22Rv1 (cell line): ENCODE measurements around the gene CD36.

Source experiments
- ZFX ChIP-seq: fragments of 450-650 bp; IDR thresholded peaks from 2 replicates; pipeline ENCODE4 v1.6.1; 2017; ENCODE audit warnings: antibody characterized with exemption, borderline replicate concordance
- TF ChIP-seq, protein P1 (sequence below): fragments of 450-650 bp; IDR thresholded peaks from 2 replicates; pipeline ENCODE4 v1.5.1; 2017; ENCODE audit warnings: mild to moderate bottlenecking

DNA sequence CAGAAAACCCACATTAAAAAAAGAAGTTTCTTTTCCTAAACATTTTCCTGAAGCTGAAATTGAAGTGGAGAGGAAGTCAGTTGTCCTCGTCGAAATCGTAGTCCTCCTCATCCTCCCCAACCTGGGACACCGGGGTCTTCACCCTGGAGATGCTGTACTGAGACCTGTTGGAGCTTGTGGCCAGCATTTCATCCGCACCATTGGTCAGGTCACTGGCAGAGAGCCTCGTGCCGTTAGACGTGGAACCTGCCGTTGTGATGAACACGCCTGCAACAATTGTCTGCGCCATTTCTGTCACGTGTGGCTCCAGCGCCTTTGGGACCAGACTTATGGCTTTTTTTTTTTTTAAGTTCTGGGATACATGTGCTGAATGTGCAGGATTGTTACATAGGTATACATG lies 23.8 kb downstream of the CD36 start:
- TF ChIP-seq, protein P1, sequence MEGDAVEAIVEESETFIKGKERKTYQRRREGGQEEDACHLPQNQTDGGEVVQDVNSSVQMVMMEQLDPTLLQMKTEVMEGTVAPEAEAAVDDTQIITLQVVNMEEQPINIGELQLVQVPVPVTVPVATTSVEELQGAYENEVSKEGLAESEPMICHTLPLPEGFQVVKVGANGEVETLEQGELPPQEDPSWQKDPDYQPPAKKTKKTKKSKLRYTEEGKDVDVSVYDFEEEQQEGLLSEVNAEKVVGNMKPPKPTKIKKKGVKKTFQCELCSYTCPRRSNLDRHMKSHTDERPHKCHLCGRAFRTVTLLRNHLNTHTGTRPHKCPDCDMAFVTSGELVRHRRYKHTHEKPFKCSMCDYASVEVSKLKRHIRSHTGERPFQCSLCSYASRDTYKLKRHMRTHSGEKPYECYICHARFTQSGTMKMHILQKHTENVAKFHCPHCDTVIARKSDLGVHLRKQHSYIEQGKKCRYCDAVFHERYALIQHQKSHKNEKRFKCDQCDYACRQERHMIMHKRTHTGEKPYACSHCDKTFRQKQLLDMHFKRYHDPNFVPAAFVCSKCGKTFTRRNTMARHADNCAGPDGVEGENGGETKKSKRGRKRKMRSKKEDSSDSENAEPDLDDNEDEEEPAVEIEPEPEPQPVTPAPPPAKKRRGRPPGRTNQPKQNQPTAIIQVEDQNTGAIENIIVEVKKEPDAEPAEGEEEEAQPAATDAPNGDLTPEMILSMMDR = no peak
- TF ChIP-seq ZFX = no peak
